HEK293T (cell line): Measurements from ENCODE around the gene RAPGEF6.

Source experiments
- CTCF ChIA-PET: fragments of 350-600 bp; formaldehyde crosslinking; extraction: SDS; loops from one replicate; lab custom pipeline; 2021; ENCODE audit warnings: antibody characterized with exemption, inconsistent platforms; lab: Yijun Ruan, JAX
- POLR2A ChIA-PET: fragments of 350-600 bp; formaldehyde crosslinking; extraction: SDS; loops from one replicate; lab custom pipeline; 2020; ENCODE audit warnings: antibody characterized with exemption, inconsistent platforms; lab: Yijun Ruan, JAX
- DNase-seq: peaks from one replicate; pipeline ENCODE4 v3.0.0; 2012; ENCODE audit warnings: mixed read lengths; ENCODE audit errors: extremely low spot score
- ARNT ChIP-seq: fragments of 450-650 bp; IDR thresholded peaks from 2 replicates; pipeline ENCODE4 v1.6.1; 2017; ENCODE audit warnings: mild to moderate bottlenecking
- BHLHE40 ChIP-seq: fragments of 450-650 bp; IDR thresholded peaks from 2 replicates; pipeline ENCODE4 v1.6.1; 2016; ENCODE audit warnings: mild to moderate bottlenecking, moderate library complexity, borderline replicate concordance
- CTBP1 ChIP-seq: fragments of 450-650 bp; IDR thresholded peaks from 2 replicates; pipeline ENCODE4 v1.6.1; 2016; ENCODE audit warnings: borderline replicate concordance
- ELF4 ChIP-seq: fragments of 450-650 bp; IDR thresholded peaks from 2 replicates; pipeline ENCODE4 v1.6.1; 2017; ENCODE audit warnings: antibody characterized with exemption
- FOXA1 ChIP-seq: fragments of 450-650 bp; IDR thresholded peaks from 2 replicates; pipeline ENCODE4 v1.6.1; 2016; ENCODE audit warnings: mild to moderate bottlenecking
- FOXK2 ChIP-seq: fragments of 450-650 bp; IDR thresholded peaks from 2 replicates; pipeline ENCODE4 v1.6.1; 2016; ENCODE audit warnings: mild to moderate bottlenecking
- FOXM1 ChIP-seq: fragments of 450-650 bp; IDR thresholded peaks from 2 replicates; pipeline ENCODE4 v1.6.1; 2017; ENCODE audit warnings: mild to moderate bottlenecking, borderline replicate concordance
- HDGF ChIP-seq: fragments of 450-650 bp; IDR thresholded peaks from 2 replicates; pipeline ENCODE4 v1.6.1; 2017; ENCODE audit warnings: antibody characterized with exemption, borderline replicate concordance
- L3MBTL2 ChIP-seq: fragments of 450-650 bp; conservative IDR thresholded peaks from 2 replicates; pipeline ENCODE4 v1.6.1; 2016; ENCODE audit warnings: mild to moderate bottlenecking
- LEF1 ChIP-seq: fragments of 450-650 bp; IDR thresholded peaks from 2 replicates; pipeline ENCODE4 v1.6.1; 2017; ENCODE audit warnings: mild to moderate bottlenecking, borderline replicate concordance
- NFRKB ChIP-seq: fragments of 450-650 bp; IDR thresholded peaks from 2 replicates; pipeline ENCODE4 v1.6.1; 2016; ENCODE audit warnings: mild to moderate bottlenecking, moderate library complexity
- SP1 ChIP-seq: fragments of 450-650 bp; IDR thresholded peaks from 2 replicates; pipeline ENCODE4 v1.6.1; 2017
- SUZ12 ChIP-seq: fragments of 450-650 bp; IDR thresholded peaks from 2 replicates; pipeline ENCODE4 v1.6.1; 2016; ENCODE audit warnings: mild to moderate bottlenecking
- TARDBP ChIP-seq: fragments of 450-650 bp; IDR thresholded peaks from 2 replicates; pipeline ENCODE4 v1.6.1; 2016
- ZNF384 ChIP-seq: fragments of 450-650 bp; IDR thresholded peaks from 2 replicates; pipeline ENCODE4 v1.6.1; 2016
- TF ChIP-seq, protein P1 (sequence below): fragments of 450-650 bp; IDR thresholded peaks from 2 replicates; pipeline ENCODE4 v1.6.1; 2016

The RAPGEF6 gene

DNA sequence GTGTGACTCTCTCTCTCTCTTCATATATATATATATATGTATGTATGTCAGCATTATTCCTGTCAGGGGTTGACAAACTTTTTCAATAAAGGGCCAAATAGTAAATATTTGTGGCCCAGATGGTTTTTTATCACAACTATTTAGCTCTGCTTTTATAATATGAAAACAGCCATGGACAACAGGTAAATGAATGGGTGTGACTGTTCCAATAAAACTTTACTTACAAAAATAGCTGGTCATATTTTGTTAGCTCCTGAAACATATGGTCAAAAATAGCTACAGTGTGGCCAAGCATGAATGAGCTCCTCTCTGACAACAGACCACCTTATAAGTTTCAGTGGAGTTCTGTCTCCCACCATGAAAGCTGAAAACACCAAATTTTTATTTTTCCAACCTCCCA, 21.6 kb downstream of the RAPGEF6 start:
- ChIA-PET POLR2A (interaction anchor here (0.6 kb wide), 1 partner anchor 354 kb away, joined by 3 read pairs; no protein-coding TSS in a partner anchor), CTCF (no interaction called here)
- TF ChIP-seq TARDBP (no peak), L3MBTL2 (no peak), NFRKB (no peak), SUZ12 (no peak)
- TF ChIP-seq, protein P1, sequence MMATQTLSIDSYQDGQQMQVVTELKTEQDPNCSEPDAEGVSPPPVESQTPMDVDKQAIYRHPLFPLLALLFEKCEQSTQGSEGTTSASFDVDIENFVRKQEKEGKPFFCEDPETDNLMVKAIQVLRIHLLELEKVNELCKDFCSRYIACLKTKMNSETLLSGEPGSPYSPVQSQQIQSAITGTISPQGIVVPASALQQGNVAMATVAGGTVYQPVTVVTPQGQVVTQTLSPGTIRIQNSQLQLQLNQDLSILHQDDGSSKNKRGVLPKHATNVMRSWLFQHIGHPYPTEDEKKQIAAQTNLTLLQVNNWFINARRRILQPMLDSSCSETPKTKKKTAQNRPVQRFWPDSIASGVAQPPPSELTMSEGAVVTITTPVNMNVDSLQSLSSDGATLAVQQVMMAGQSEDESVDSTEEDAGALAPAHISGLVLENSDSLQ = no peak
- no peak for DNase-seq

DNA sequence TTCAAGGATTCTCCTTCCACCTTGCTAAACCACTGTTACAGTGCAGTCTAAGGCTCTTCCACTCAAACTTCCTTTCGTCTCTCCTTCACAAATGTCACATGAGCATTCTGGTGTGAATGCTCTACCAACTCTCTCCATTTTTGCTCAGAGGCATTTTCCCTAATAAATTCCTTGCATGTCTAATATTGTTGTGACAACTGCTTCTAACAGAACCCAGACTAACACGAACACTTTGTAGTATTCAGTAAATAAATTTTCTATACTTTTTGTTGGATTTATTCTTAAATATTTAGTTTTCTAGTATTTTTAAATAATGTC, 24.0 kb downstream of the RAPGEF6 start:
- DNase-seq = no peak
- ChIA-PET POLR2A (no interaction called here), CTCF (interaction anchor here (1.1 kb wide), 1 partner anchor 22 kb away, joined by 3 read pairs; no protein-coding TSS in a partner anchor)
- TF ChIP-seq ARNT (no peak), FOXK2 (no peak), SUZ12 (no peak), FOXA1 (no peak), NFRKB (no peak), TARDBP (no peak), HDGF (no peak), ELF4 (no peak)
- TF ChIP-seq, protein P1 = no peak

DNA sequence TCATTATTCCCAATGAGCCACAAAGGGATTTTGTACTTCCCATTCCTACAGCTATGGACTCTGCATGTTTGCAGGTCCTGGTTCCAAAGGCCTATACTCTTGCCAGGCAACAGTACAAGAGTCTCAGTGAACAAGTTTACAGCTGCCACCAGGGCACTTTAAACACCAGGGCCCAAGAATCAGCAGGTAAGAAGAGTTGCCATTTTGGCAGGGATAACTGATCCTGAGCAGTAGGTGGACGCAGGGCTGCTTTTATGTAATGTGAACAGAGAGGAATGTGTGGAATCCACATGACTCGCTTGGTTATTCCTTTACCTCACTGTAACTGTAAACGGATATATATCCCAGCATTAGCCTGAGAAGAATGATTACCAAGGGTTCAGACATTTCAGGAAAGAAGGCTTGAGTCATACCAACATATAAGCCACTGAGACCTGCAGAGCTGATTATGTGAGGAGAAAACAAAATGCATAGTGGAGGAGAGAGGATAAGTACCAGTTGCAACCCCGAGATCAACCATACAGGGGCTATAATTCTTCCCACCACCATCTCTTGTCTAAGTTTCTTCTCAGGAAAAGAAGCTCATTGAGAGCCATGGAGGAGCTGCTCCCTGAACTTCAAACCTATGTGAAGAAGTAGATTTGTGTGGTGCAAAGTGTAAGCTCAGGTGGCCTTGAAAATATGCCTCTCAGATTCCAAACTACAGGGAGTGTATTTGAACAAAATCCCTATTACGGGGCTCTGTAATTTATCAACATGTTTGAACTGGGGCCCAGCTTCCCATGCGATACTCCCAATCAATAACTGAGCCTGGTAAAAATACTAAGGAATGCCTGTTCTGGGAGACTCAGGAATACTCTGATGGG, 24.6 kb downstream of the RAPGEF6 start:
- ChIA-PET POLR2A (no interaction called here), CTCF (interaction anchor here (1.1 kb wide), 1 partner anchor 21 kb away, joined by 3 read pairs; no protein-coding TSS in a partner anchor)
- no peak for TF ChIP-seq SP1
- no peak for TF ChIP-seq HDGF
- TF ChIP-seq FOXK2 = no peak
- no peak for TF ChIP-seq BHLHE40
- TF ChIP-seq, protein P1 = no peak
- TF ChIP-seq SUZ12 = no peak
- no peak for TF ChIP-seq CTBP1
- no peak for TF ChIP-seq L3MBTL2
- no peak for DNase-seq

DNA sequence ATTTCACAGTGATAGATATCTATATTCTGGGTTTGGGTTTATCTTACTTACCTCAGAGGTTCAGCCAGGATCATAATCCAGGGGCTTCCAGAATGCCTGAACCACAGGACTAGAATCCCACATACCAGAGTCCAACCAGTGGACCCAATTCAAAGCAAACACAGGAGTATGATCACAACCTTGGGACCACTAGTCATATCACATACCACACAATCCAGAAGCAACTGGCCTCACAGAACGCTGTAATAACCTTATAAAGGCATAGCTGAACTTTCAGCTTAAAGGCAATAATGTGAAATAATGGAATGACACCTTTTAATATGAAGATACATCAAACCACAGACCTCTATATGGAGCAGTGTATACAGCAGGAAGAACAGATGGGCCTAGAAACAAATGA, 25.3 kb downstream of the RAPGEF6 start:
- CTCF ChIA-PET = interaction anchor here (1.1 kb wide), 1 partner anchor 20 kb away, joined by 3 read pairs; no protein-coding TSS in a partner anchor
- TF ChIP-seq TARDBP (no peak), ZNF384 (no peak), FOXM1 (no peak), FOXA1 (no peak), SUZ12 (no peak), L3MBTL2 (no peak), NFRKB (no peak), HDGF (no peak), ARNT (no peak), LEF1 (no peak), FOXK2 (no peak), CTBP1 (no peak)
- POLR2A ChIA-PET = no interaction called here
- no peak for DNase-seq

DNA sequence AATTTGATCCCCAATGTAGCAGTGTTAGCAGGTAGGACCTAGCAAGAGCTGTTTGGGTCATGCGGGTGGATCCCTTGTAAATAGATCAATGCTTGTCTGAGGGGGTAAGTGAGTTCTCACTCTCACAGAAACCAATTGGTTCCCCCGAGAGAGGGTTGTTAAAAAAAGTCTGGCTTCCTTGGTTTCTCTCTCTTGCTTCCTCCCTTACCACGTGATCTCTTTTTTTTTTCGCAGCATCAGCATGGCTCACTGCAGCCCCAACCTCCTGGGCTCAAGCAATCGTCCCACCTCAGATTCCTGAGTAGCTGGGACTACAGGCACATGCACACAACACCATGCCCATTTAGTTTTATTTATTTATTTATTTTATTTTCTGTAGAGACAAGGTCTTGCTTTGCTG, 26.4 kb downstream of the RAPGEF6 start:
- DNase-seq = no peak
- CTCF ChIA-PET = no interaction called here
- POLR2A ChIA-PET = interaction anchor here (0.8 kb wide), 1 partner anchor 27 kb away, joined by 3 read pairs; no protein-coding TSS in a partner anchor
- TF ChIP-seq FOXM1 = no peak
- no peak for TF ChIP-seq ELF4
- no peak for TF ChIP-seq HDGF
- TF ChIP-seq FOXA1 = no peak
- TF ChIP-seq FOXK2 = no peak
- TF ChIP-seq NFRKB = no peak
- TF ChIP-seq SP1 = no peak
- no peak for TF ChIP-seq CTBP1
- TF ChIP-seq TARDBP = no peak
- no peak for TF ChIP-seq ARNT

DNA sequence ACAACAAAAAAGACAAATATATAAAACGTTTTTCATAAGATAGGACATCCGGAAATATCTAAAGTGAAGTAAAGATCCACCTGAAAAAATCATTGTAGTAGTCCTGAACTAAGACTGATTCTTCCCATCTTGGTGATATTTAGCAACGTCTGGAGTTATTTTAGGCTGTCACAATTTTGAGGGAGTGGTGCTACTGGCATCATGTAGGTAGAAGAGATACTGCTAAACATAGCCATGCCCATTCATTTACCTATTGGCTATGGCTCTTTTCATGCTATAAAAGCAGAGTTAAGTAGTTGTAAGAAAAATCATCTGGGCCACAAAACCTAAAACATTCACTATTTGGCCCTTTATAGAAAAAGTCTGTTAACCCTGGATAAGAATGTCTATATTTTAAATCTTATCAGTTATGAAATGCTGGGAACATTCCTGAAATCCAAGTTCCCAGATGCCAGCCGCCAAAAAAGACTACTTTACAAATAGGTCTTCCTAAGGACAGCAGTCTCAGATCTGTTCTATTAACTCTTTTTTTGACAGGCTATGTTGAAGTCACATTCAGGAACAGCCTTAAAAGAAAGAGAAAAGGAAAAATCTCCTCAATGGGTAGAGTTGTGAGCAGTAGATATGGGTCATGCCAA, 27.0 kb downstream of the RAPGEF6 start:
- POLR2A ChIA-PET = no interaction called here
- TF ChIP-seq ELF4 = no peak
- DNase-seq = no peak
- CTCF ChIA-PET = no interaction called here
